Epithelial cell of esophagus (primary cell): ENCODE results near the gene C11orf68.

Source experiments
- DNase-seq: peaks from one replicate; pipeline ENCODE4 v3.0.0; 2010; ENCODE audit warnings: low read depth
- H3K4me3 ChIP-seq: 2 replicates; pipeline ENCODE4 v1.5.1; 2011; ENCODE audit warnings: mild to moderate bottlenecking, low read length, control low read depth
- TF ChIP-seq, protein P1 (sequence below): IDR thresholded peaks from 2 replicates; pipeline ENCODE4 v1.5.1; 2011; ENCODE audit warnings: low read depth, mild to moderate bottlenecking, low read length, control low read depth, inconsistent platforms; ENCODE audit not compliant: insufficient read depth; ENCODE audit errors: missing control alignments

The C11orf68 gene

GRCh38 chr11:65879617-65880016 lies 39.2 kb downstream of the C11orf68 start, which contains the start of gene CTSW:
Gene CTSW (plus strand): TSS chr11:65879837. CDS start chr11:65879855, 18 bp downstream.
- no peak for DNase-seq
- H3K4me3 ChIP-seq, result no peak within 1 kb of the TSS
- TF ChIP-seq, protein P1, sequence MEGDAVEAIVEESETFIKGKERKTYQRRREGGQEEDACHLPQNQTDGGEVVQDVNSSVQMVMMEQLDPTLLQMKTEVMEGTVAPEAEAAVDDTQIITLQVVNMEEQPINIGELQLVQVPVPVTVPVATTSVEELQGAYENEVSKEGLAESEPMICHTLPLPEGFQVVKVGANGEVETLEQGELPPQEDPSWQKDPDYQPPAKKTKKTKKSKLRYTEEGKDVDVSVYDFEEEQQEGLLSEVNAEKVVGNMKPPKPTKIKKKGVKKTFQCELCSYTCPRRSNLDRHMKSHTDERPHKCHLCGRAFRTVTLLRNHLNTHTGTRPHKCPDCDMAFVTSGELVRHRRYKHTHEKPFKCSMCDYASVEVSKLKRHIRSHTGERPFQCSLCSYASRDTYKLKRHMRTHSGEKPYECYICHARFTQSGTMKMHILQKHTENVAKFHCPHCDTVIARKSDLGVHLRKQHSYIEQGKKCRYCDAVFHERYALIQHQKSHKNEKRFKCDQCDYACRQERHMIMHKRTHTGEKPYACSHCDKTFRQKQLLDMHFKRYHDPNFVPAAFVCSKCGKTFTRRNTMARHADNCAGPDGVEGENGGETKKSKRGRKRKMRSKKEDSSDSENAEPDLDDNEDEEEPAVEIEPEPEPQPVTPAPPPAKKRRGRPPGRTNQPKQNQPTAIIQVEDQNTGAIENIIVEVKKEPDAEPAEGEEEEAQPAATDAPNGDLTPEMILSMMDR, result no peak

GRCh38 chr11:65873318-65874156 lies 45.3 kb downstream of the C11orf68 start:
- TF ChIP-seq, protein P1, result no peak
- peak overlapping the region; percentile 65 for H3K4me3 ChIP-seq
- DNase-seq, result peak; percentile 92

DNA sequence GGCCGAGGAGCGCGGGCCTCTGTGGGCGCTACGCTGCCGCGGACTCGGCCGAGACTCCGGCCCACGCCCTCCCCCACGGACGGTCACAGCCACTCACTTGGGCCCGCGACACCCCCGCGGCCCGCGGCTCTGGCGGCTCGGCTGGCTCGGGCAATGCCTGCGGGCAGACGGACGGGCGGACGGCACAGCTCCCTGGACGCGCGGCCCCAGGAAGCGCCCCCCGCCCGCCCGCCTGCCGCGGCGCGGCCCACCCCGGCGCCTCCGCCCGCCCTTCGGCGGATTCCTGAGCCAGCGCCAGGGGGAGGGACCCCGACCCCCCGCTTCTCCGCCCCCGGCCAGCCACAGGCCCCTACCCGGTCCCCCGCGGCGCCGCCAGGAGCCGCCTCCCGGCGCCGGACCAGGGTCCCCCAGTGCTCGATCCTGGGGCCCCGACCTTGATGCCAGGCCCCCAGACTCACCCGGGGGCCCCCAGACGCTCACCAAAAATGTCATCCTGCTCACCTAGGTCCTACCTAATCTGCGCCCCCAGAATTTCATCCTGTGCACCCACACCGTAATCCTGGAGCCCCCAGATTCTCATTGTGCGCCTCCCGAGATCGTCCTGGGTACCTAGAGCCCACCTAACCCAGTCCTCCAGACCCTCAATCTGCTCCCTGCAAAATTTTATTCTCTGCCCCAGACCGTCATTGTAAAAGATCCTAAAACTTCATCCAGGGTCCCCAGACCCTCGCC lies 46.1 kb downstream of the C11orf68 start, which contains the start of gene EFEMP2:
TSS of gene EFEMP2 (minus strand) at position 215 of the 732 bp plus-strand sequence. CDS start 446 bp downstream, outside the sequence.
- TF ChIP-seq, protein P1, result no peak
- DNase-seq, result no peak
- peak within 1 kb of the TSS; percentile 65 for H3K4me3 ChIP-seq

- DNase-seq, result no peak
- TF ChIP-seq, protein P1, result no peak
- H3K4me3 ChIP-seq, result peak overlapping the region; percentile 19
These were observed 46.9 kb downstream of the C11orf68 start for GRCh38 chr11:65871811-65872548.

GRCh38 chr11:65870706-65871681 lies 47.9 kb downstream of the C11orf68 start:
- DNase-seq, result no peak
- TF ChIP-seq, protein P1, result no peak
- H3K4me3 ChIP-seq, result no peak overlapping the region

- TF ChIP-seq, protein P1, result no peak
- DNase-seq, result no peak
- H3K4me3 ChIP-seq, result no peak overlapping the region
These were observed 48.6 kb downstream of the C11orf68 start for GRCh38 chr11:65870307-65870658.
